Activated CD4-positive, alpha-beta memory T cell treated with anti-CD3 and anti-CD28 coated beads for 36 hours (primary cell): Measurements from ENCODE around the gene SEMA5B. TPM values are rescaled to one million over a fixed set of nuclear protein-coding genes. Genes with fewer than 3 reads are reported as not detected.
A peak's percentile ranks its signal among the peaks of the same experiment; 100 is the strongest.

ENCODE experiments used
- CTCF ChIA-PET: fragments of 350-600 bp; sonication (Branson Sonifier 250); formaldehyde crosslinking; loops from one replicate; lab custom pipeline; 2021; ENCODE audit warnings: antibody characterized with exemption, inconsistent platforms; lab: Charles Lee
- POLR2A ChIA-PET: fragments of 350-600 bp; sonication (Branson Sonifier 250); formaldehyde crosslinking; loops from one replicate; lab custom pipeline; 2021; ENCODE audit warnings: antibody characterized with exemption; lab: Charles Lee
- DNase-seq: peaks from one replicate; pipeline ENCODE4 v3.0.0-alpha.2; 2020
- H3K27ac Mint-ChIP-seq: one replicate; pipeline ENCODE4 v1.8.0; 2021; ENCODE audit warnings: mixed read lengths
- H3K27me3 Mint-ChIP-seq: one replicate; pipeline ENCODE4 v1.8.0; 2021; ENCODE audit warnings: mixed read lengths
- H3K36me3 Mint-ChIP-seq: one replicate; pipeline ENCODE4 v1.8.0; 2021; ENCODE audit warnings: mixed read lengths
- H3K4me1 Mint-ChIP-seq: one replicate; pipeline ENCODE4 v1.8.0; 2021; ENCODE audit warnings: low read depth, mixed read lengths
- H3K4me3 Mint-ChIP-seq: one replicate; pipeline ENCODE4 v1.8.0; 2021; ENCODE audit warnings: mild to moderate bottlenecking, mixed read lengths
- H3K9me3 Mint-ChIP-seq: one replicate; pipeline ENCODE4 v1.8.0; 2021; ENCODE audit warnings: mixed read lengths
- intact Hi-C: fragments of 100-400 bp; cut with micrococcal nuclease; formaldehyde crosslinking; loops from one replicate; pipeline ENCODE4 v1.15.1; 2023
- total RNA-seq, 2 experiments: library from RNA; stranded (reverse); gene quantifications; one replicate each; pipeline ENCODE4 v1.2.3, GENCODE V29; 2021

Gene SEMA5B
- total RNA-seq, 2 experiments from 2014 or later, result not detected

DNA sequence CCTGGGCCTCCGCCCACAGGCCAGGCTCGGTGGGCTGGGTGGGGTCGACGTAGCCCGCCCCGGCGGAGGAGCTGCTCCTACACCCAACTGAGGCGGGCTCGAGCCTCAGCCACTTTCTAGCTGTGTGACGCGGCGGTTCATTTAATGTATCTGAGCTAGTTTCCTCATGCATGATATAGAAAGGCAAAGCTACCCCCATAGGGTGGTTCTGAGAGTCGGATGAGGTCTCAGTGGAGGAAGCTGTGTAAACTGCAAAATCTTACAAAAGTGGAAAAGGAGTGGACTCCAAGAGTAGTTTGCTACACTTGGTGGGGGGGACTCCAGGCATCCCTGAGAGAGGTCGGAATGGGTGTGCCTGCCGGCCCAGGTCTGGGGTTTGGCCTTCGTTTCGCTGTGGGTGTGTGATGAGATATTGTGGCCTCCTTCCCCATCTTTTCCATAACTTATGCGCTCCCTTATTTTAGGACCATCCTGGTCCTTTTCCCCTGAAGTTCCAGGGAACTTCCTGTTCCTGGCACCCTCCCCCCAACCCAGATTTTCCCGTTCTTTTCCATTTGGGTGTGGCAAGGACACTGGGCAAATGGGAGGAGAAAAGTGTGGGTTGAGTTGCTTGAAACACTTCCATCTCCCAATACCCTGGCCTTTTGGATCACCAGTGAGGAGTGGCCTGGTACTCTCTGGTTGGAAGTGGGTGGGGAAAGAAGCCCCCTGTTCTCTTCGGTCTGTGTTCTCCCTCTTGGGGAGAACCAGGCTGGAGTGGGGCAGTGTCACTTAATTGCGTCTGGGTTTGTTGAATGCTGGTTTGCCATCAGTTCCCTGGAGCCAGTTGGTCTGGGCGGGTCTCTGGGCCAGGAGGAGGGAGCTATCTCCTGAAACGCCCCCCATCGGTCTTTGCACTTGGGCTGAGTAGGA, 40.4 kb upstream of the SEMA5B start:
- Mint-ChIP-seq H3K9me3 (no peaks in the 10 kb centered on the region), H3K27me3 (no peaks in the 10 kb centered on the region), H3K4me3 (peak overlapping the region; percentile 81), H3K4me1 (peaks cover 31% of the 10 kb centered on the region), H3K27ac (no peak overlapping the region), H3K36me3 (no peaks in the 10 kb centered on the region)
- CTCF ChIA-PET, result interaction anchor here (0.7 to 1.5 kb wide), 4 partner anchors 40 to 1521 kb away, joined by 3 to 4 read pairs (median 3); partner anchors contain the start of gene SEMA5B
- intact Hi-C loops, result loop anchor here (2.0 kb wide), 1 partner anchor 133 kb away; the partner anchor contains the start of gene SEC22A
- POLR2A ChIA-PET, result interaction anchor here (1.0 to 1.3 kb wide), 5 partner anchors 13 to 1408 kb away, joined by 3 to 6 read pairs (median 3); partner anchors contain the start of genes HCLS1 and SEC22A
- DNase-seq, result no peak

DNA sequence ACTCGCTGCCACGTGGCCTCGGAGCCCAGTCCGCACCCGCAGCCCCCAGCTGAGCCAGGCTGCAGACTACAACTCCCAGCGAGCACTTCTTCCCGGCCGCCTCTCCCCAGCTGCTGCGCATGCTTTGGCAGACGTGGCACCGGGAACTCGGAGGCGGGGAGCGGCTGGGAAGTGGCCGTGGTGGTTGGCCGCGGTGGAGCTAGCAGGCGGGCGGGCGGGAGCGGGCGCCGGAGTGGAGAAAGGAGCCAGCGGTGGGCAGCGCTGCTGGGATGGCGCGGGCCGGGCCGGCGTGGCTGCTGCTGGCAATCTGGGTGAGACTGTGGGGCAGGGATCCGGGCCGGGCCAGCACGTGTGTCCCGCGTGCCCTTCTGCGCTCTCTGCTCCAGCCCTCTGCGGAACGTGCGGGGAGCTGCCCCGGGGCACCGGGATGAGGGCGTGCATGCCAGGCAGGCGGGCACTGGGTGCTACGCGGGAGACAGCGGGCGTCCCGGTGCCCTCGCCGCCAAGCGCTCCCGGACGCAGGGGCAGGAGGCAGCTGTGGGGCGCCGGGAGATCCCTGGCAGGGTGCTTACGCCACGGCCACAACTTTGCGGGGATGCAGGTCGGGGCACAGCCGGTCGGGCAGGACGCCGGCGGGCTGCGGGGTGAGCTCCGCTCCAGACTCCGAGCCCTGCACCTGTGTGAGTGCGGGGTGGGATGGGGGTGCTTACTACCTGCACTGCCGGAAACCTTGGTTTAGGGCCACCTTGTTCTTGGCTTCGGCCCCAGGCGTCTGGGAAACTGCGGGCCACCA, 39.5 kb upstream of the SEMA5B start, which contains the start of gene PDIA5:
Gene PDIA5, plus strand, starts transcription at position 130 of the 793 bp plus-strand sequence. Its CDS starts 140 bp downstream, at position 270.
- Mint-ChIP-seq H3K27me3 (no peaks in the 10 kb centered on the region), H3K27ac (no peak within 1 kb of the TSS), H3K4me1 (peaks cover 30% of the 10 kb centered on the region), H3K4me3 (peak within 1 kb of the TSS; percentile 81), H3K36me3 (no peaks in the 10 kb centered on the region), H3K9me3 (no peaks in the 10 kb centered on the region)
- ChIA-PET POLR2A (interaction anchor here (0.9 to 1.3 kb wide), 6 partner anchors 10 to 1407 kb away, joined by 3 to 6 read pairs (median 3); partner anchors contain the start of genes HCLS1 and SEC22A), CTCF (interaction anchor here (0.7 to 1.5 kb wide), 5 partner anchors 37 to 1520 kb away, joined by 3 to 4 read pairs (median 3); partner anchors contain the start of gene SEMA5B)
- peak; percentile 84 for DNase-seq
- intact Hi-C loops, result loop anchor here (2.0 kb wide), 1 partner anchor 134 kb away; the partner anchor contains the start of gene SEC22A

DNA sequence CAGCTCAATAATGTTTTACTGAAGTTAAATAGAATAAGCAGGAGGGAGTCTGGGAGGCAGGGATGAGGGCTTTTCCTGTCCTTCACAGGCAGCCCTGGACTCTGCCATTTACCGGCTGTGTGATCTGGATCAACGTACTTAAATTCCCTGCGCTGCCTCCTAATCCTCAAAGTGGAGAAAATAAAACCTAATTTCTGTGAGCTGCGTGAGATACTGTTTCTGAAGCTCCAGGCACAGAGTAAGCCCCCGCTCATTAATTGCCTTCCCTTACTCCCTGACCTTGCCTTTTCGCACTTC, 39.0 kb upstream of the SEMA5B start:
- POLR2A ChIA-PET, result interaction anchor here (0.9 to 1.3 kb wide), 3 partner anchors 10 to 1406 kb away, joined by 3 to 4 read pairs (median 3); partner anchors contain the start of gene HCLS1
- Mint-ChIP-seq H3K27me3 (no peaks in the 10 kb centered on the region), H3K9me3 (no peaks in the 10 kb centered on the region), H3K27ac (no peak overlapping the region), H3K36me3 (no peaks in the 10 kb centered on the region), H3K4me1 (peaks cover 30% of the 10 kb centered on the region), H3K4me3 (peak overlapping the region; percentile 81)
- DNase-seq, result no peak
- intact Hi-C loops, result loop anchor here (2.0 kb wide), 1 partner anchor 134 kb away; the partner anchor contains the start of gene SEC22A
- CTCF ChIA-PET, result interaction anchor here (0.6 to 1.5 kb wide), 3 partner anchors 37 to 1520 kb away, joined by 3 read pairs; no protein-coding TSS in a partner anchor

DNA sequence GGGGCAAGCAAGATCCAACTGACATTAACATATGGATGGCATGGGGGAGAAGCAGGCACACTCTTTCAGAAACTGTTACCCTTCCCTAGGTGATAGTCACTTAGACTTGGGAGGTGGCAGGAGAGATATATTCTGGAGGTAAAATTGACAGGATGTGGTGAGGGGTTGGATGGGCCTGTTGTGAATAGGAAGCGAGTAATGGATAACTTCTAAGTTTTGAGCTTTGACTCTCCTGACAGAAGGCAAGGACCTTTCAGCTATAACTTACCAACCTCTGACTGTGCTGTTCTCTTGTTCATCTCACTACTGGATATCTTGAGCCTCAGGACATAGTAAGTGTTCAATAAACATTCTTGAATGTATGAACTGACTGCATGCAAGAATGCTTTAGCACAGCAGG, 37.4 kb upstream of the SEMA5B start:
- no peak for DNase-seq
- no peak overlapping the region for H3K27ac Mint-ChIP-seq

DNA sequence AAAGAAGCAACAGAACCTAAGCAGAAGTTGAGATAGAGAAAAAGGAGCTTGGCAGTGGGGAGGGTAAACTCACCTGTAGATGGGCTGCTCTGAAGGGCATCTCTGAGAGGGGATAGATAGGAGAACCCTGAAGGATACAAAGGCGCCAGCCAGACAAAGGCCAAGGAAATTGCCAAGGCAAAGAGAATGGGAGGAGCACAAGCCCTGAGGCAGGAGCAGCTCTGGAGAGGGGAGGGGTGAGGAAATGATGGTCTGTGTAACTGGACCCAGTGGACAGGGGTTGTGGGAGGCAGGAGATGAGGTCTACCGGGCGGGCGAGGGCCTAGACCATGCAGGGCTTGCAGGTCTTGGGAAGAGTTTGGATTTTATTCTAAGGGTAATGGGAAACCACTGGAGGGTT, 36.9 kb upstream of the SEMA5B start:
- H3K27me3 Mint-ChIP-seq, result no peaks in the 10 kb centered on the region
- intact Hi-C loops, result no loop called here
- no peaks in the 10 kb centered on the region for H3K9me3 Mint-ChIP-seq
- no peak for DNase-seq
- H3K36me3 Mint-ChIP-seq, result no peaks in the 10 kb centered on the region
- no peak overlapping the region for H3K27ac Mint-ChIP-seq
- POLR2A ChIA-PET, result no interaction called here
- peaks cover 30% of the 10 kb centered on the region for H3K4me1 Mint-ChIP-seq
- CTCF ChIA-PET, result interaction anchor here (0.6 to 1.2 kb wide), 2 partner anchors 37 to 559 kb away, joined by 3 read pairs; partner anchors contain the start of gene SEMA5B
- H3K4me3 Mint-ChIP-seq, result no peak overlapping the region

More for the DNA sequence above, 37.4 kb upstream of the SEMA5B start:
- intact Hi-C loops, result no loop called here
- H3K4me1 Mint-ChIP-seq, result peaks cover 30% of the 10 kb centered on the region
- H3K4me3 Mint-ChIP-seq, result no peak overlapping the region
- H3K27me3 Mint-ChIP-seq, result no peaks in the 10 kb centered on the region
- H3K9me3 Mint-ChIP-seq, result no peaks in the 10 kb centered on the region
- POLR2A ChIA-PET, result no interaction called here
- H3K36me3 Mint-ChIP-seq, result no peaks in the 10 kb centered on the region
- CTCF ChIA-PET, result interaction anchor here (1.2 kb wide), 1 partner anchor 37 kb away, joined by 3 read pairs; the partner anchor contains the start of gene SEMA5B

DNA sequence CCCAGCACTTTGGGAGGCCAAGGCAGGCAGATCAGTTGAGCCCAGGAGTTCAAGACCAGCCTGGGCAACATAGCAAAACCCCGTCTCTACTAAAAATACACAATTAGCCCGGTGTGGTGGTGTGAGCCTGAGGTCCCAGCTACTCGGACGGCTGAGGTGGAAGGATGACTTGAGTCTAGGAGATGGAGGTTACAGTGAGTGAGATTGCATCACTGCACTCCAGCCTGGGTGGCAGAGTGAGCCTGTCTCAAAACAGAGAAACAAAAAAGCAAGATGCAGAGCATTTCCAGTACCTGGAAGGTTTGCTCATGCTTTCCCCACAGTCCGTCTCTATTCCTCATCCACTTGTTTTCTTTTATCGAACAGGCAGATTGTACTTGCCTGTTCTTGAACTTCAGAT, 35.5 kb upstream of the SEMA5B start:
- CTCF ChIA-PET, result no interaction called here

DNA sequence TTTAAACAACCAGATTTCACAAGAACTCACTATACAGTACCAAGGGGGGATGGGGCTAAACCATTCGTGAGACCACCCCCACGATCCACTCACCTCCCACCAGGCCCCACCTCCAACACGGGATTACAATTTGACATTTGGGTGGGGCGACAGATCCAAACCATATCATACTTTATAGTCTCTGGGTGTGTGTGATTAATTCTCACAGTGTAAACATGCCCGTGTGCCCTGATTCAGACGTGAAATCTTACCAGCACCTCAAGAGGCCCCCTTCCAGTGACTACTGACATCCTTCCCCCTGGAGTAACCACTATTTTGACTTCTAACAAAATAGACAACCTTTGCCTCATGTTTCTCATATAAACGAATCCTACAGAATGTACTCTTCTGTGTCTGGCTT, 34.3 kb upstream of the SEMA5B start:
- Mint-ChIP-seq H3K36me3 (no peaks in the 10 kb centered on the region), H3K27me3 (no peaks in the 10 kb centered on the region), H3K4me3 (no peak overlapping the region), H3K4me1 (peaks cover 13% of the 10 kb centered on the region), H3K27ac (no peak overlapping the region), H3K9me3 (no peaks in the 10 kb centered on the region)
- no peak for DNase-seq
- ChIA-PET POLR2A (no interaction called here), CTCF (no interaction called here)
- intact Hi-C loops, result no loop called here

More for the DNA sequence above, 35.5 kb upstream of the SEMA5B start:
- POLR2A ChIA-PET, result no interaction called here
- intact Hi-C loops, result no loop called here
- Mint-ChIP-seq H3K4me3 (no peak overlapping the region), H3K9me3 (no peaks in the 10 kb centered on the region), H3K27ac (no peak overlapping the region), H3K27me3 (no peaks in the 10 kb centered on the region), H3K4me1 (peaks cover 18% of the 10 kb centered on the region), H3K36me3 (no peaks in the 10 kb centered on the region)
- no peak for DNase-seq

DNA sequence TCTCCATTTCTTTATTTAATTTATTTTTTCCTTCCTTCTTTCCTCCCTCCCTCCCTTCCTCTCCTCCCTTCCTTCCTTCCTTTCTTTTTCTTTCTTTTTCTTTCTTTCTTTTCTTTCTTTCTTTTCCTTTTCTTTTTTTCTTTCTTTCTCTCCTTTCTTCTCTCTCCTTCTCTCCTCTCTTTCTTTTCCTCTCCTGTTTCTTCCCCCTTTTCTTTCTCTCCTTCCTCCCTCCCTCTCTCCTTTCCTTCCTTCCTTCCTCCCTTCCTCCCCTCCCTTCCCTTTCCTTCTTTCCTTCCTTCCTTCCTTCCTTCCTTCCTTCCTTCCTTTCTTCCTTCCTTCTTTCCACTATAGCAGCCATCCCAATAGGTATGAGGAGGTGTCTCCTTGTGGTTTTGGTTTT, 32.5 kb upstream of the SEMA5B start:
- intact Hi-C loops, result no loop called here
- Mint-ChIP-seq H3K27ac (no peak overlapping the region), H3K9me3 (no peaks in the 10 kb centered on the region), H3K36me3 (no peaks in the 10 kb centered on the region), H3K4me3 (no peak overlapping the region), H3K27me3 (no peaks in the 10 kb centered on the region), H3K4me1 (peaks cover 5% of the 10 kb centered on the region)
- ChIA-PET POLR2A (no interaction called here), CTCF (no interaction called here)
- no peak for DNase-seq

DNA sequence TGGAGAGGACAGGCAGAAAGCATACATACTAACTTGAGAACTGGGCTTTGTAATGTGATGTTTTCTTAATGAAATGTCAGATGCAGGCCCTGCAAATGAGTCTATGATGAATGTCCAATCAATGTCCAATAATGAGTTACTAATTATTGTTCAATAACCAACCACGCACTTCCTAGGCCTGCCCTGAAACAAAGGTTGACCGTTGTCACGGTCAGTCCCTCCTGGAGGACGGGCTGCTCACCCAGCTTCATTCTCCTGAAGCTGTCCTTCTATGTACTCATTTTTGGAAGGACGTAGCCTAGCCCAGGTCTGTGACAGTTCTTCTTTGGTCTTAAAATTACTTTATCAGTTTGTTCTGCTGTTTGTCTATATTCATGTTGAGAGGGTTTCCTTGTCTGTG, 30.9 kb upstream of the SEMA5B start:
- H3K27me3 Mint-ChIP-seq, result no peaks in the 10 kb centered on the region
- DNase-seq, result no peak
- H3K27ac Mint-ChIP-seq, result no peak overlapping the region
- no peaks in the 10 kb centered on the region for H3K9me3 Mint-ChIP-seq
- intact Hi-C loops, result no loop called here
- H3K4me3 Mint-ChIP-seq, result no peak overlapping the region
- POLR2A ChIA-PET, result no interaction called here
- no peaks in the 10 kb centered on the region for H3K36me3 Mint-ChIP-seq
- CTCF ChIA-PET, result interaction anchor here (1.0 kb wide), 1 partner anchor 30 kb away, joined by 3 read pairs; no protein-coding TSS in a partner anchor
- H3K4me1 Mint-ChIP-seq, result no peaks in the 10 kb centered on the region

DNA sequence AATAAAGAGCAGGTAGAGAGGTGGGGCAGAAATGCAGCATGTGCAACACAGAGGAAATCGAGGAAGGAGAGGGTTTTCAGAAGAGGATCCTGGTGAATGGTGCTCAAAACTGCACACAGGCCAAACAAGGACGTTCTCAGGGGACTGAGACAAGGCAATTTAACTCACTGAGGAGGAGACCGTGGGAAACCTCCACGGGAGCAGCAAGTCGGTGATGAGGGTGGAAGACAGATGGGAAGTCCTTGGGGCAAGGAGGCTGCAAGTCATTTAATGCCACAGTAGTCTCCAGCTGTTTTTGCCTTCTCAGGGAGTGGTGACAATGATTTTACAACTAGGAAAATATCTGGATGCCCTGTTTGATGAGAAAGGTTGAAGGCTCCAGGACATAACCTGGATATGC, 27.8 kb upstream of the SEMA5B start:
- intact Hi-C loops, result no loop called here
- no peaks in the 10 kb centered on the region for H3K27me3 Mint-ChIP-seq
- H3K4me3 Mint-ChIP-seq, result no peak overlapping the region
- H3K4me1 Mint-ChIP-seq, result no peaks in the 10 kb centered on the region
- no peaks in the 10 kb centered on the region for H3K9me3 Mint-ChIP-seq
- no peak overlapping the region for H3K27ac Mint-ChIP-seq
- ChIA-PET POLR2A (no interaction called here), CTCF (no interaction called here)
- DNase-seq, result no peak
- no peaks in the 10 kb centered on the region for H3K36me3 Mint-ChIP-seq

DNA sequence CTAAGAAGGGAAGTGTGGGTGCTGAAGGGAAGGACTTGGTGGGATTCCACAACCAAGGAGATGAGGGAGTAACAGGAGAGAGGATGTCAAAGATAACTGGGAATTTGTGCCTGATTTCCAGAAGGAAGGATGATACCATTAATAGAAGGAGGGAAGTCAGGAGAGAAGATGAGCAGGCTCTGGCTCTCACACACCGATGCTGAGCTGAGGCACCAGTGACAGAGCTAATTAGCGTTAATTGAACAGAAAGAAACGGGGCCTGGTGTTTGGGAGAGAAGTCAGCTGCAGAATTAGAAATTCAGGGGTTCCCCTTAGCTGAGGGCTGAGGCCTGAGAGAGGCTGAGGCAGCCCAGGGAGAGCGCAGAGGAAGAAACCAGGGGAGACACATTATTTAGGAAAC, 27.4 kb upstream of the SEMA5B start:
- Mint-ChIP-seq H3K4me3 (no peak overlapping the region), H3K4me1 (no peaks in the 10 kb centered on the region), H3K27ac (no peak overlapping the region), H3K36me3 (no peaks in the 10 kb centered on the region), H3K9me3 (no peaks in the 10 kb centered on the region), H3K27me3 (no peaks in the 10 kb centered on the region)
- intact Hi-C loops, result no loop called here
- ChIA-PET CTCF (no interaction called here), POLR2A (no interaction called here)
- DNase-seq, result no peak
